GM19467 (cell line): Measurements from ENCODE around the gene RNU2-63P.
"Not testable (repeated sequence)": the region's sequence is repeated elsewhere in the genome, so short reads cannot be mapped to it uniquely, and the experiment has no call there.

Source experiments
- ATAC-seq: cut with Tn5 transposase; IDR thresholded peaks from one replicate; pipeline ENCODE4 v1.9.1; 2021; ENCODE audit warnings: mild to moderate bottlenecking, moderate library complexity; ENCODE audit not compliant: unreplicated experiment

The RNU2-63P gene

GRCh38 chr2:87987473-87987872 is 28.9 kb downstream of the RNU2-63P start:
- ATAC-seq: not testable (repeated sequence)

- not testable (repeated sequence) for ATAC-seq
Measured at GRCh38 chr2:87985902-87986301, 30.4 kb downstream of the RNU2-63P start.

GRCh38 chr2:87981182-87981581 is 35.2 kb downstream of the RNU2-63P start:
- not testable (repeated sequence) for ATAC-seq

GRCh38 chr2:87972385-87972784 is 44.0 kb downstream of the RNU2-63P start:
- not testable (repeated sequence) for ATAC-seq
